ENCODE results near the gene LRRC4C. TPM values are rescaled to one million over a fixed set of nuclear protein-coding genes. Genes with fewer than 3 reads are reported as not detected.

LRRC4C gene
- total and polyA plus RNA-seq, 2 donors (not counting 3 experiments of a cell fraction or from before 2014, with no cell fraction given) = not detected

GRCh38 chr11:40722179-40722795 is 737.2 kb downstream of the LRRC4C start:
- FAIRE-seq (no peak), DNase-seq (ENCODE audit: low read depth, low spot score) (peak; percentile 7)
- Histone ChIP-seq H3K27me3 (ENCODE audit: control insufficient read depth in 2 of 2, insufficient read depth in 2 of 2, low read length in 2 of 2) (no peaks in the 10 kb centered on the region), H2AFZ (ENCODE audit: low read depth, low read length) (no peak overlapping the region), H3K79me2 (ENCODE audit: control insufficient read depth, insufficient read depth, low read length) (no peaks in the 10 kb centered on the region), H3K9me3 (replicated peaks; ENCODE audit: control insufficient read depth, insufficient read depth, low read length) (no peaks in the 10 kb centered on the region), H3K4me3 (replicated peaks in 1 of 3; ENCODE audit: insufficient read depth in 1 of 3, low read depth in 1 of 3, low read length in 3 of 3) (no peak overlapping the region), H3K4me1 (ENCODE audit: control insufficient read depth, extremely low read depth, insufficient read depth, low read length) (no peaks in the 10 kb centered on the region), H3K9ac (replicated peaks; ENCODE audit: extremely low read depth, insufficient read depth, low read length) (no peak overlapping the region), H3K9me1 (replicated peaks; ENCODE audit: control insufficient read depth, extremely low read depth, insufficient read depth, low read length) (no peaks in the 10 kb centered on the region), H4K20me1 (replicated peaks; ENCODE audit: control insufficient read depth, extremely low read depth, insufficient read depth, low read length) (no peaks in the 10 kb centered on the region), H3K36me3 (ENCODE audit: control insufficient read depth in 2 of 2, extremely low read depth in 1 of 2, insufficient read depth in 2 of 2, low read length in 2 of 2) (no peaks in the 10 kb centered on the region), H3K4me2 (ENCODE audit: insufficient read depth, low read length) (no peak overlapping the region), H3K27ac (ENCODE audit: insufficient read depth, low read depth, low read length) (no peak overlapping the region)
- intact Hi-C loops (cut with micrococcal nuclease) = no loop called here
- BruUV-seq (replicated peaks) = no TSS peak
- ChIA-PET POLR2A (no interaction called here), CTCF (interaction anchor here (1.7 kb wide), 1 partner anchor 416 kb away, joined by 8 read pairs; no protein-coding TSS in a partner anchor)
- dilution Hi-C loops (cut with MboI; ENCODE audit: extremely low pct_ligation_motif_present, low sequenced_read_pairs) = no loop called here
- TF ChIP-seq POLR2AphosphoS5 (IDR thresholded peaks at IDR 0.05; ENCODE audit: insufficient read depth, low read depth, low read length) (no peak), CTCF (IDR thresholded peaks at IDR 0.05; ENCODE audit: extremely low read depth in 1 of 2, insufficient read depth in 1 of 2, low read depth in 1 of 2, low read length in 2 of 2) (peak; percentile 48 to 57)

- H3K4me3 ChIP-seq (replicated peaks in 1 of 3; ENCODE audit: insufficient read depth in 1 of 3, low read depth in 1 of 3, low read length in 3 of 3) = no peak overlapping the region
- intact Hi-C loops (cut with micrococcal nuclease) (no loop called here), dilution Hi-C loops (cut with MboI; ENCODE audit: extremely low pct_ligation_motif_present, low sequenced_read_pairs) (no loop called here)
- BruUV-seq (replicated peaks) = no TSS peak
- TF ChIP-seq MAX (IDR thresholded peaks at IDR 0.05; ENCODE audit: insufficient read depth, insufficient read length) (no peak), JUN (IDR thresholded peaks at IDR 0.05; ENCODE audit: borderline replicate concordance, insufficient read depth, insufficient read length, low read depth) (no peak), GATA2 (IDR thresholded peaks at IDR 0.05; ENCODE audit: insufficient read depth, insufficient read length, low read depth, low read length) (no peak), MYC (IDR thresholded peaks at IDR 0.05; ENCODE audit: low read depth, low read length) (no peak), EZH2 (IDR thresholded peaks at IDR 0.05; ENCODE audit: borderline replicate concordance, low read depth, low read length, severe bottlenecking) (no peak), POLR2A (IDR thresholded peaks at IDR 0.05; ENCODE audit: low read depth, low read length) (no peak), POLR2AphosphoS5 (IDR thresholded peaks at IDR 0.05; ENCODE audit: insufficient read depth, low read depth, low read length) (no peak), FOS (IDR thresholded peaks at IDR 0.05; ENCODE audit: borderline replicate concordance, insufficient read depth, low read length) (no peak), CTCF (IDR thresholded peaks at IDR 0.05; ENCODE audit: extremely low read depth in 1 of 2, insufficient read depth in 1 of 2, low read depth in 1 of 2, low read length in 2 of 2) (no peak)
- ChIA-PET CTCF (no interaction called here), POLR2A (no interaction called here)
- H3K4me2 ChIP-seq (ENCODE audit: insufficient read depth, low read length) = no peak overlapping the region
- no peaks in the 10 kb centered on the region for H3K4me1 ChIP-seq (ENCODE audit: control insufficient read depth, extremely low read depth, insufficient read depth, low read length)
- no peaks in the 10 kb centered on the region for H3K36me3 ChIP-seq (ENCODE audit: control insufficient read depth in 2 of 2, extremely low read depth in 1 of 2, insufficient read depth in 2 of 2, low read length in 2 of 2)
- no peak overlapping the region for H3K9ac ChIP-seq (replicated peaks; ENCODE audit: extremely low read depth, insufficient read depth, low read length)
- no peaks in the 10 kb centered on the region for H3K27me3 ChIP-seq (ENCODE audit: control insufficient read depth in 2 of 2, insufficient read depth in 2 of 2, low read length in 2 of 2)
- H3K9me3 ChIP-seq (replicated peaks; ENCODE audit: control insufficient read depth, insufficient read depth, low read length) = peaks cover 3% of the 10 kb centered on the region
- DNase-seq (ENCODE audit: low read depth, low spot score) (no peak), FAIRE-seq (no peak)
- no peaks in the 10 kb centered on the region for H4K20me1 ChIP-seq (replicated peaks; ENCODE audit: control insufficient read depth, extremely low read depth, insufficient read depth, low read length)
- no peak overlapping the region for H2AFZ ChIP-seq (ENCODE audit: low read depth, low read length)
- H3K27ac ChIP-seq (ENCODE audit: insufficient read depth, low read depth, low read length) = no peak overlapping the region
- no peaks in the 10 kb centered on the region for H3K79me2 ChIP-seq (ENCODE audit: control insufficient read depth, insufficient read depth, low read length)
- H3K9me1 ChIP-seq (replicated peaks; ENCODE audit: control insufficient read depth, extremely low read depth, insufficient read depth, low read length) = no peaks in the 10 kb centered on the region
Observed at GRCh38 chr11:40716344-40717130, 742.9 kb downstream of the LRRC4C start.

All from endothelial cell of umbilical vein (primary cell).